HCT116 (cell line): ENCODE results near the gene AFAP1L2.

ENCODE experiments used
- CTCF ChIP-seq, 3 experiments: fragments of 200-600 bp in 1 of 3; sonication (generic) in 1 of 3; IDR thresholded peaks in 2 of 3; conservative IDR thresholded peaks in 1 of 3; 2 replicates each; pipeline ENCODE4 v1.5.1; 2012 to 2017; ENCODE audit warnings: low read depth in 2 of 3, low read length in 2 of 3, antibody characterized with exemption in 1 of 3, borderline replicate concordance in 1 of 3, control low read depth in 1 of 3, mild to moderate bottlenecking in 1 of 3, mixed read lengths in 1 of 3, mixed run types in 1 of 3, moderate library complexity in 1 of 3; ENCODE audit not compliant: insufficient read depth in 1 of 3
- EGR1 ChIP-seq: IDR thresholded peaks from 2 replicates; pipeline ENCODE4 v1.6.1; 2012; ENCODE audit warnings: low read depth
- EZH2 ChIP-seq: fragments of 200-600 bp; sonication (generic); IDR thresholded peaks from 2 replicates; pipeline ENCODE4 v1.6.1; 2017; ENCODE audit warnings: antibody characterized with exemption, mixed run types
- EZH2phosphoT487 ChIP-seq: fragments of 200-600 bp; IDR thresholded peaks from 2 replicates; pipeline ENCODE4 v1.6.1; 2018; ENCODE audit warnings: antibody characterized with exemption, borderline replicate concordance
- POLR2A ChIP-seq: IDR thresholded peaks from 2 replicates; pipeline ENCODE4 v1.7.0; 2011; ENCODE audit warnings: borderline replicate concordance; ENCODE audit not compliant: insufficient read depth, insufficient read length; ENCODE audit errors: extremely low read depth
- ZBTB33 ChIP-seq: IDR thresholded peaks from 2 replicates; pipeline ENCODE4 v1.6.1; 2011; ENCODE audit warnings: mild to moderate bottlenecking, low read length, moderate library complexity; ENCODE audit not compliant: insufficient replicate concordance; ENCODE audit errors: extremely low read depth

- TF ChIP-seq EGR1 = no peak
- no peak for TF ChIP-seq EZH2
- no peak for TF ChIP-seq POLR2A
- TF ChIP-seq EZH2phosphoT487 = no peak
- no peak for TF ChIP-seq CTCF (IDR thresholded peaks at IDR 0.05 in 2 of 3, conservative IDR thresholded peaks at IDR 0.05 in 1 of 3; ENCODE audit: borderline replicate concordance in 1 of 3, insufficient read depth in 1 of 3, low read depth in 2 of 3, low read length in 2 of 3)
- no peak for TF ChIP-seq ZBTB33
Observed at GRCh38 chr10:114408112-114408967, 4.0 kb upstream of the AFAP1L2 start.
